ENCODE data around the gene PHF5A.

GRCh38 chr22:41479671-41480396 lies 11.3 kb upstream of the PHF5A start:
- TF ChIP-seq POLR2A (IDR thresholded peaks at IDR 0.05; ENCODE audit: low read length), result no peak
- TF ChIP-seq GATA1 (IDR thresholded peaks at IDR 0.05; ENCODE audit: low read depth, low read length), result no peak

Measured in erythroblast (primary cell).